Body of pancreas (tissue), 4 donors: ENCODE results near the gene LONRF2.

Experiments
- POLR2A ChIP-seq, 3 donors: fragments of 450-650 bp; IDR thresholded peaks; one replicate each; pipeline ENCODE4 v1.6.1; 2016; ENCODE audit warnings: antibody characterized with exemption in 3 of 3, mild to moderate bottlenecking in 2 of 3
- TF ChIP-seq, protein P1 (sequence below), 7 experiments: fragments of 450-650 bp in 4 of 7; fragments of 200-600 bp in 3 of 7; sonication (generic) in 3 of 7; IDR thresholded peaks; one replicate each; pipeline ENCODE4 v1.5.1; 2016 to 2019; ENCODE audit warnings: antibody characterized with exemption in 7 of 7

DNA sequence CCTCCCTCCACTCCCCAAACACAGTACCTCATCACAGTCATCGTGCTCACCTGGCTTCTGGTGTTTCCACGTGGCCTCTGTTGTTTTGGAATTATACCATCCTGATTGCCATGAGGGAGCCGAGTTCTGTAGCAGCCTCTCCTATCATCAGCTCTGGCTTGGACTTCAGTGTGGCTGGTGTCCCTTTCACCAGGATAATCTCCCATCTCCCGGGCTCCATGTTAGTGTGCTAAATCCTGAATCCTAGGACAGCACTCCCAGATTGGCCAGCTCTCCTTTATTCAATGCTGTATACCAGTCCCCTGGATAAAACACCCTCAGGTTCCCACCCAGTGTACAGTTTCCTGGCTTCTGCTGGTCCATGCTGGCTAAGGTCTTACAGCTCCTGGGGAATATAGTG, 53.3 kb downstream of the LONRF2 start:
- TF ChIP-seq, protein P1, sequence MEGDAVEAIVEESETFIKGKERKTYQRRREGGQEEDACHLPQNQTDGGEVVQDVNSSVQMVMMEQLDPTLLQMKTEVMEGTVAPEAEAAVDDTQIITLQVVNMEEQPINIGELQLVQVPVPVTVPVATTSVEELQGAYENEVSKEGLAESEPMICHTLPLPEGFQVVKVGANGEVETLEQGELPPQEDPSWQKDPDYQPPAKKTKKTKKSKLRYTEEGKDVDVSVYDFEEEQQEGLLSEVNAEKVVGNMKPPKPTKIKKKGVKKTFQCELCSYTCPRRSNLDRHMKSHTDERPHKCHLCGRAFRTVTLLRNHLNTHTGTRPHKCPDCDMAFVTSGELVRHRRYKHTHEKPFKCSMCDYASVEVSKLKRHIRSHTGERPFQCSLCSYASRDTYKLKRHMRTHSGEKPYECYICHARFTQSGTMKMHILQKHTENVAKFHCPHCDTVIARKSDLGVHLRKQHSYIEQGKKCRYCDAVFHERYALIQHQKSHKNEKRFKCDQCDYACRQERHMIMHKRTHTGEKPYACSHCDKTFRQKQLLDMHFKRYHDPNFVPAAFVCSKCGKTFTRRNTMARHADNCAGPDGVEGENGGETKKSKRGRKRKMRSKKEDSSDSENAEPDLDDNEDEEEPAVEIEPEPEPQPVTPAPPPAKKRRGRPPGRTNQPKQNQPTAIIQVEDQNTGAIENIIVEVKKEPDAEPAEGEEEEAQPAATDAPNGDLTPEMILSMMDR (IDR thresholded peaks at IDR 0.05): no peak
- TF ChIP-seq POLR2A (IDR thresholded peaks at IDR 0.05): no peak
